BE2C (cell line): ENCODE results near the gene SLC6A8.

Source experiments
- DNase-seq: peaks from one replicate; pipeline ENCODE4 v3.0.0-alpha.2; 2020
- H3K27me3 ChIP-seq: fragments of 250-450 bp; sonication (Bioruptor Pico); 2 replicates; pipeline ENCODE4 v1.5.1; 2020; ENCODE audit warnings: mild to moderate bottlenecking
- H3K36me3 ChIP-seq: fragments of 250-450 bp; sonication (Bioruptor Pico); 2 replicates; pipeline ENCODE4 v1.5.1; 2020; ENCODE audit warnings: mild to moderate bottlenecking
- H3K4me1 ChIP-seq: fragments of 250-450 bp; sonication (Bioruptor Pico); 2 replicates; pipeline ENCODE4 v1.5.1; 2020
- H3K4me3 ChIP-seq: 2 replicates; pipeline ENCODE4 v1.5.1; 2011; ENCODE audit warnings: low read depth, low read length
- H3K9me3 ChIP-seq: fragments of 250-450 bp; sonication (Bioruptor Pico); 2 replicates; pipeline ENCODE4 v1.5.1; 2020
- TF ChIP-seq, protein P1 (sequence below): IDR thresholded peaks from 2 replicates; pipeline ENCODE4 v1.5.1; 2012; ENCODE audit warnings: mild to moderate bottlenecking, low read depth, low read length

Gene SLC6A8

DNA sequence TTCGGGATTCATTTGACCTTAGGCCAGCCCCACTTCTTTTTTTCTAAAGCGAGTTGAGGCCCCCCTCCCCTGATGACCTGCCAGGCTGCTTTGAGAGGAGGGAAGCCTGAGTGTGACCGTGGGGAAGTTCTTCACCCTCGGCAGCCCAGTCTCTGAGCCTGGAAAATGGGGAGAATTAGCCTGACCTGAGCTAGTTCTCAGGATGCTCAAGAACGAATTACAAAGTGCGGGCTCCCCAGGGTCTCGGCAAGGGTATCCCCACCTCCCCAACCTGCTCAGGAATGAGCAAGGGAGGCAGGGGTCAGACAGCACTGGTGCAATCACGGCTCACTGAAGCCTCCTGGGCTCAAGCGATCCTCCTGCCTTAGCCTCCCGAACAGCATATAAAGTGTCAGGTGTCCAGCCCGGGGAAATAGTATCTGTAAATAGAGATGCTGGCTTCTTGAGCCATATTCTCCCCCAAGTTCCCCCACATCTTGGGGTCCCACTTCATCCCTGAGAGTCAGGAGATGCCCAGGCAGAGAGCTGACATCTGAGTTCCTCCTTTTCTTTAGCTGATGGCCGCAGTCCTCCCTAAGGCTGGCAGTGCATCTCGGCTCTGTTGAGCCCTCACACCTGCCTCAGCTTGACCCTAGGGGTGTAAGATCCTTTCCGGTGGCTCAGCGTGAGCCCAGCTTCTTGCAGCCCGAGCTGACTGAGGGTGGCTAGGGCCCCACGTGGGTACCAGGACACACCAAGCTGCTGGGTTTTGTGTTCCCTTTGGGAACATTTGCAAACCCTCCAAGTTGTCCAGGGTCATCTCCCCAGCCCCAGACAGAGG is 39.2 kb upstream of the SLC6A8 start:
- TF ChIP-seq, protein P1, sequence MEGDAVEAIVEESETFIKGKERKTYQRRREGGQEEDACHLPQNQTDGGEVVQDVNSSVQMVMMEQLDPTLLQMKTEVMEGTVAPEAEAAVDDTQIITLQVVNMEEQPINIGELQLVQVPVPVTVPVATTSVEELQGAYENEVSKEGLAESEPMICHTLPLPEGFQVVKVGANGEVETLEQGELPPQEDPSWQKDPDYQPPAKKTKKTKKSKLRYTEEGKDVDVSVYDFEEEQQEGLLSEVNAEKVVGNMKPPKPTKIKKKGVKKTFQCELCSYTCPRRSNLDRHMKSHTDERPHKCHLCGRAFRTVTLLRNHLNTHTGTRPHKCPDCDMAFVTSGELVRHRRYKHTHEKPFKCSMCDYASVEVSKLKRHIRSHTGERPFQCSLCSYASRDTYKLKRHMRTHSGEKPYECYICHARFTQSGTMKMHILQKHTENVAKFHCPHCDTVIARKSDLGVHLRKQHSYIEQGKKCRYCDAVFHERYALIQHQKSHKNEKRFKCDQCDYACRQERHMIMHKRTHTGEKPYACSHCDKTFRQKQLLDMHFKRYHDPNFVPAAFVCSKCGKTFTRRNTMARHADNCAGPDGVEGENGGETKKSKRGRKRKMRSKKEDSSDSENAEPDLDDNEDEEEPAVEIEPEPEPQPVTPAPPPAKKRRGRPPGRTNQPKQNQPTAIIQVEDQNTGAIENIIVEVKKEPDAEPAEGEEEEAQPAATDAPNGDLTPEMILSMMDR = no peak
- H3K4me3 ChIP-seq = no peak overlapping the region
- DNase-seq = no peak
- H3K4me1 ChIP-seq = no peaks in the 10 kb centered on the region
- no peaks in the 10 kb centered on the region for H3K36me3 ChIP-seq
- no peaks in the 10 kb centered on the region for H3K9me3 ChIP-seq
- H3K27me3 ChIP-seq = peaks cover 30% of the 10 kb centered on the region

DNA sequence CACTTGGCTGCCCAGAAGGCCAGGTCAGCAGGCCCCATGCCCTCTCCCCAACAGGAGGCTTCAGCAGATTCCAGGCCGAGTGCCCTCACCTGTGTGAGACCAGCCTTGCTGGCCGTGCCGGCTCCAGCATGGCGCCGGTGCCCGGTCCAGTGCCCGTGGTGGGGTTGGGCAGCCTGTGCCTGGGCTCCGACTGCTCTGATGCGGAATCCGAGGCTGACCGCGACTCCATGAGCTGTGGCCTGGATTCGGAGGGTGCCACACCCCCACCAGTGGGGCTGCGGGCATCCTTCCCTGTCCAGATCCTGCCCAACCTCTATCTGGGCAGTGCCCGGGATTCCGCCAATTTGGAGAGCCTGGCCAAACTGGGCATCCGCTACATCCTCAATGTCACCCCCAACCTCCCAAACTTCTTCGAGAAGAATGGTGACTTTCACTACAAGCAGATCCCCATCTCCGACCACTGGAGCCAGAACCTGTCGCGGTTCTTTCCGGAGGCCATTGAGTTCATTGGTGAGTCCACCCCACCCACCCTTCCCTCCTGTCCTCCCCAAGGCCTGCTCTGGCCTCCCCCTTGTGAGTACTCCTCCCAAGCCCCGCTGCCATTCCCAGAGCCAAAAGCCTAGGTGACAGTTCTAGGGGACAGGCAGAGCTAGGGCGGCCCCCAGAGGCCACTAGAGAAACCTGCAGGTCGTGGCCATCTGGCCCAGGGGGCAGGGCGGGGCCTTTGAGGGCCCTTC is 38.4 kb upstream of the SLC6A8 start:
- Histone ChIP-seq H3K9me3 (no peaks in the 10 kb centered on the region), H3K4me3 (no peak overlapping the region), H3K4me1 (no peaks in the 10 kb centered on the region), H3K36me3 (no peaks in the 10 kb centered on the region), H3K27me3 (peaks cover 25% of the 10 kb centered on the region)
- peak; percentile 73 for DNase-seq
- TF ChIP-seq, protein P1 = peak; percentile 58

DNA sequence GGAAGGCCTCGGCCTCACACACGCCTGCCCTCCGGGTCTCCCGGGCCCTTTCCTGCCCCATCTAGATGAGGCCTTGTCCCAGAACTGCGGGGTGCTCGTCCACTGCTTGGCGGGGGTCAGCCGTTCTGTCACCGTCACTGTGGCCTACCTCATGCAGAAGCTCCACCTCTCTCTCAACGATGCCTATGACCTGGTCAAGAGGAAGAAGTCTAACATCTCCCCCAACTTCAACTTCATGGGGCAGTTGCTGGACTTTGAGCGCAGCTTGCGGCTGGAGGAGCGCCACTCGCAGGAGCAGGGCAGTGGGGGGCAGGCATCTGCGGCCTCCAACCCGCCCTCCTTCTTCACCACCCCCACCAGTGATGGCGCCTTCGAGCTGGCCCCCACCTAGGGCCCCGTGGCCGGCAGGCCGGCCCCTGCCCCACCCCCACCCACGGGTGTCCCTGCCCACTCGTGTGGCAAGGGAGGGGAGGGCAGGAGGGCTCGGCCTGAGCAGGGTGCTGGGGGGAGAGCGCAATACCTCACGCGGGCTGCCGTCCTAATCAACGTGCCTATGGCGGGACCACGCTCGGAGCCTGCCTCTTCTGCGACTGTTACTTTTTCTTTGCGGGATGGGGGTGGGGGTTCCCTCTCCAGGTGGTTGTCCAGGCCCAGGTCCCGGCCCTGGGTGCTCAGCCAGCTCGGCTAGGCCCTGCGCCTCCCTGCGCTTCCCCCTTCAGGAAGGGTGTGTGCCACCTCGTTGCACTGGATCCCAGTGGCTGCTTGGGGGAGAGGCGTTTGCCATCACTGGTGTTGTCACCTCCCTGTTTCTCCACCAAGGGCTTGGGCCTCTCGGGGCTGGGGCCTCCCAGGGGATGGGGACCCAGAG is 37.6 kb upstream of the SLC6A8 start:
- no peaks in the 10 kb centered on the region for H3K9me3 ChIP-seq
- no peak for DNase-seq
- H3K4me3 ChIP-seq = no peak overlapping the region
- TF ChIP-seq, protein P1 = no peak
- no peaks in the 10 kb centered on the region for H3K36me3 ChIP-seq
- no peaks in the 10 kb centered on the region for H3K4me1 ChIP-seq
- peaks cover 17% of the 10 kb centered on the region for H3K27me3 ChIP-seq

DNA sequence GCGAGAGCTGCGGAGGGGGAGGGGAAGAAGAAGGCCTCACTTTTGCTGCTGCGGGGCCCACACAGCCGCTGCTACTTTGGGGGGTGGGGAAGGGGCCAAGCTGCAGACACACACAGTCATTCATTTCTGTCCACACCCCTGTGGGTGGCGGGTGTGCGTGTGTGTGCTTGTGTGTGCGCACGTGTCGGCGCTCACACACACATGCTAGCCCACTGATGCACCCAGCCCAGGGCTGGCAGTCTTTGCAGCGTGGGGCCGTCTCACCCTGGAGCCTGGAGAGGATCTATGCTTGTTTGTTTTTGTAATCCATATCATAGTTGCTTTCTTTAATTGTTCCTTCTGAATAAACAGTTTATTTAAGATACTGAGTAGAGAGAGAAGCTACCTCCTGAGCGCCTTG is 36.8 kb upstream of the SLC6A8 start:
- Histone ChIP-seq H3K4me1 (no peaks in the 10 kb centered on the region), H3K9me3 (no peaks in the 10 kb centered on the region), H3K27me3 (peaks cover 15% of the 10 kb centered on the region), H3K36me3 (no peaks in the 10 kb centered on the region), H3K4me3 (no peak overlapping the region)
- TF ChIP-seq, protein P1 = no peak
- no peak for DNase-seq

DNA sequence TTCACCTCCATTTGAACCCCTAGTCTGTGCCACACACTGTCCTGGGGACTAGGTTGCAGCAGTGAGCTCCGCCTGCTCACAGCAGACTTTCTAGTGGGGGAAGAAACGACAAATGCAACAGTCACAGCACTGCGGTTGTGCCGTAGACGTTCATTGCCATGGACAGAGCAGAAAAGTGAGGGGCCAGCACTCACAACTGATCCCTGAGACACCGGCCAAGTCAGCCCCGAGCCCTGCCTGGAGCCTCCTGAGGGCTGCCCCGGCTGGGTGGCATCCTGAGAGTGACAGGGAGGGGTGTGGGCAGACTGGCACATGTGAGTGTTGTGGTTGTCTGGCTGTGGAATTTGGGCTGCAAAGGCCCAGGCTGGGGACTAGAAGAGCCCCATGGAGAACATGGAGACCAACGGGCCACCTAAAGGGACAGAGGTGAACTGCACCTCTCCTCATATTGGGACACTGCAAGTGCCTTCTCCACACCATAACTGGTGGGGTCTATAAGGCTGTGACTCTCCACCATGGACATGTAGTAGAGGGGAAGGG is 36.1 kb upstream of the SLC6A8 start:
- H3K27me3 ChIP-seq = peaks cover 12% of the 10 kb centered on the region
- TF ChIP-seq, protein P1 = peak; percentile 47
- no peaks in the 10 kb centered on the region for H3K4me1 ChIP-seq
- no peaks in the 10 kb centered on the region for H3K36me3 ChIP-seq
- H3K9me3 ChIP-seq = no peaks in the 10 kb centered on the region
- H3K4me3 ChIP-seq = no peak overlapping the region
- no peak for DNase-seq
